Measurements from ENCODE around the gene SPIRE1.

GRCh38 chr18:12556946-12557806, 100.7 kb downstream of the SPIRE1 start:
- TF ChIP-seq EZH2phosphoT487 (IDR thresholded peaks at IDR 0.05; ENCODE audit: insufficient read depth, low read depth) (no peak), EZH2 (IDR thresholded peaks at IDR 0.05; ENCODE audit: insufficient read depth, poor library complexity, severe bottlenecking) (no peak)

Measured in GM23248 (cell line).